H9 (cell line): Measurements from ENCODE around the gene WDR38. TPM values are rescaled to one million over a fixed set of nuclear protein-coding genes. Genes with fewer than 3 reads are reported as not detected.

Source experiments
- DNase-seq: peaks from one replicate; pipeline ENCODE4 v3.0.0-alpha.2; 2017
- H2AFZ ChIP-seq: one replicate; pipeline ENCODE4 v1.6.1; 2013; ENCODE audit warnings: mild to moderate bottlenecking, low read length, control low read depth, moderate library complexity
- H2AK5ac ChIP-seq: 2 replicates; pipeline ENCODE4 v1.6.1; 2013; ENCODE audit warnings: low read length, control low read depth, mixed read lengths; ENCODE audit not compliant: insufficient read length
- H2BK120ac ChIP-seq: one replicate; pipeline ENCODE4 v1.6.1; 2013; ENCODE audit warnings: low read depth, mild to moderate bottlenecking, low read length, control low read depth, inconsistent platforms; ENCODE audit not compliant: poor library complexity, severe bottlenecking
- H2BK12ac ChIP-seq: 2 replicates; pipeline ENCODE4 v1.6.1; 2013; ENCODE audit warnings: low read length, control low read depth, mixed read lengths, low read depth; ENCODE audit not compliant: insufficient read length
- H2BK15ac ChIP-seq: 2 replicates; pipeline ENCODE4 v1.6.1; 2013; ENCODE audit warnings: low read depth, low read length, control low read depth
- H2BK20ac ChIP-seq: one replicate; pipeline ENCODE4 v1.6.1; 2013; ENCODE audit warnings: low read depth, mild to moderate bottlenecking, low read length, control low read depth, inconsistent platforms; ENCODE audit not compliant: poor library complexity, severe bottlenecking
- H2BK5ac ChIP-seq: 2 replicates; pipeline ENCODE4 v1.6.1; 2013; ENCODE audit warnings: low read length, control low read depth, mixed read lengths; ENCODE audit not compliant: insufficient read length
- H3K14ac ChIP-seq: 2 replicates; pipeline ENCODE4 v1.6.1; 2013; ENCODE audit warnings: low read length, control low read depth; ENCODE audit not compliant: insufficient read depth
- H3K18ac ChIP-seq: 2 replicates; pipeline ENCODE4 v1.6.1; 2013; ENCODE audit warnings: low read depth, mild to moderate bottlenecking, mixed read lengths, low read length, control low read depth; ENCODE audit not compliant: insufficient read length
- H3K23ac ChIP-seq: 2 replicates; pipeline ENCODE4 v1.6.1; 2013; ENCODE audit warnings: low read length, control low read depth, mixed read lengths, low read depth; ENCODE audit not compliant: insufficient read length
- H3K23me2 ChIP-seq: 2 replicates; pipeline ENCODE4 v1.6.1; 2013; ENCODE audit warnings: low read depth, mild to moderate bottlenecking, mixed read lengths, low read length, control low read depth; ENCODE audit not compliant: insufficient read length, poor library complexity, severe bottlenecking
- H3K27ac ChIP-seq: 2 replicates; pipeline ENCODE4 v1.5.1; 2013; ENCODE audit warnings: low read length, control low read depth, mixed read lengths, low read depth; ENCODE audit not compliant: insufficient read length
- H3K27me3 ChIP-seq: 2 replicates; pipeline ENCODE4 v1.6.1; 2013; ENCODE audit warnings: low read length, control low read depth, inconsistent platforms; ENCODE audit not compliant: insufficient read depth
- H3K4ac ChIP-seq: 2 replicates; pipeline ENCODE4 v1.6.1; 2013; ENCODE audit warnings: low read depth, mild to moderate bottlenecking, control low read depth, inconsistent platforms, low read length, moderate library complexity
- H3K4me1 ChIP-seq: 2 replicates; pipeline ENCODE4 v1.6.1; 2013; ENCODE audit warnings: low read length, control low read depth, inconsistent platforms; ENCODE audit not compliant: insufficient read depth
- H3K4me2 ChIP-seq: 2 replicates; pipeline ENCODE4 v1.6.1; 2013; ENCODE audit warnings: low read length, control low read depth, mixed read lengths; ENCODE audit not compliant: insufficient read length, insufficient read depth
- H3K56ac ChIP-seq: 2 replicates; pipeline ENCODE4 v1.6.1; 2013; ENCODE audit warnings: low read depth, mild to moderate bottlenecking, mixed read lengths, low read length, control low read depth; ENCODE audit not compliant: insufficient read length
- H3K79me1 ChIP-seq: 2 replicates; pipeline ENCODE4 v1.6.1; 2013; ENCODE audit warnings: low read depth, mild to moderate bottlenecking, moderate library complexity, low read length, control low read depth, inconsistent platforms; ENCODE audit not compliant: insufficient read depth, poor library complexity, severe bottlenecking
- H3K79me2 ChIP-seq: 2 replicates; pipeline ENCODE4 v1.6.1; 2013; ENCODE audit warnings: low read length, control low read depth, inconsistent platforms; ENCODE audit not compliant: insufficient read depth
- H3K9ac ChIP-seq: 2 replicates; pipeline ENCODE4 v1.6.1; 2013; ENCODE audit warnings: low read length, control low read depth, mixed read lengths; ENCODE audit not compliant: insufficient read length; ENCODE audit errors: extremely low read depth
- H3K9me3 ChIP-seq: one replicate; pipeline ENCODE4 v1.6.1; 2013; ENCODE audit warnings: low read depth, low read length, inconsistent platforms; ENCODE audit not compliant: control insufficient read depth
- H3T11ph ChIP-seq: one replicate; pipeline ENCODE4 v1.6.1; 2013; ENCODE audit warnings: mild to moderate bottlenecking, low read length, control low read depth, inconsistent platforms
- H4K20me1 ChIP-seq: one replicate; pipeline ENCODE4 v1.6.1; 2013; ENCODE audit not compliant: control insufficient read depth, insufficient read length, insufficient read depth
- H4K5ac ChIP-seq: 2 replicates; pipeline ENCODE4 v1.6.1; 2013; ENCODE audit warnings: low read depth, mild to moderate bottlenecking, mixed read lengths, low read length, control low read depth; ENCODE audit not compliant: insufficient read length
- H4K8ac ChIP-seq: replicated peaks from 2 replicates; pipeline ENCODE4 v1.6.1; 2013; ENCODE audit warnings: low read length, control low read depth, mixed read lengths, low read depth; ENCODE audit not compliant: insufficient read length
- H4K91ac ChIP-seq: 2 replicates; pipeline ENCODE4 v1.6.1; 2013; ENCODE audit warnings: low read depth, mild to moderate bottlenecking, moderate library complexity, mixed read lengths, low read length, control low read depth; ENCODE audit not compliant: insufficient read length
- H3K27ac Mint-ChIP-seq, 3 experiments: 2 replicates in 2 of 3; 3 replicates in 1 of 3; pipeline ENCODE4 v1.8.0; 2020 to 2021; ENCODE audit warnings: mixed read lengths in 3 of 3, mild to moderate bottlenecking in 1 of 3, moderate library complexity in 1 of 3
- H3K27me3 Mint-ChIP-seq: 2 replicates; pipeline ENCODE4 v1.8.0; 2021; ENCODE audit warnings: low read depth, mild to moderate bottlenecking, moderate library complexity, mixed read lengths
- H3K36me3 Mint-ChIP-seq, 3 experiments: 2 replicates in 2 of 3; 3 replicates in 1 of 3; pipeline ENCODE4 v1.8.0; 2020 to 2021; ENCODE audit warnings: low read depth in 3 of 3, mixed read lengths in 3 of 3; ENCODE audit not compliant: insufficient read depth in 1 of 3
- H3K4me1 Mint-ChIP-seq, 2 experiments: 2 replicates each; pipeline ENCODE4 v1.8.0; 2020; ENCODE audit warnings: mixed read lengths in 2 of 2
- H3K4me3 Mint-ChIP-seq, 2 experiments: 2 replicates in 1 of 2; 3 replicates in 1 of 2; pipeline ENCODE4 v1.8.0; 2020 to 2021; ENCODE audit warnings: mild to moderate bottlenecking in 2 of 2, mixed read lengths in 2 of 2, moderate library complexity in 1 of 2
- H3K9me3 Mint-ChIP-seq, 2 experiments: 2 replicates in 1 of 2; 3 replicates in 1 of 2; pipeline ENCODE4 v1.8.0; 2020; ENCODE audit warnings: mild to moderate bottlenecking in 2 of 2, mixed read lengths in 2 of 2, moderate library complexity in 1 of 2
- CTCF ChIP-seq: fragments of 200-600 bp; sonication (generic); conservative IDR thresholded peaks from 3 replicates; pipeline ENCODE4 v1.8.0; 2021; ENCODE audit warnings: antibody characterized with exemption, mild to moderate bottlenecking
- WGBS: extraction: QIAGEN DNeasy Blood & Tissue Kit; methylation state at CpG from one replicate; pipeline ENCODE4 v1.1.7; 2013; ENCODE audit warnings: missing lambda C conversion rate, low lambda C conversion rate, mixed read lengths; ENCODE audit not compliant: insufficient read length; ENCODE audit errors: extremely low coverage; 5-methylcytosine and 5-hydroxymethylcytosine counted together
- total RNA-seq: library from RNA; stranded (reverse); gene quantifications from 2 replicates; pipeline ENCODE4 v1.2.1, GENCODE V29; 2021

The WDR38 gene
- total RNA-seq, 1 experiment from 2014 or later = not detected

GRCh38 chr9:124878518-124878917, 25.3 kb downstream of the WDR38 start:
- H3T11ph ChIP-seq = no peak overlapping the region
- no peak overlapping the region for H2AK5ac ChIP-seq
- Mint-ChIP-seq H3K27ac (peak overlapping the region in 1 of 3 experiments; percentile 60; a peak in 2 of 7 replicates), H3K4me3 (no peak overlapping the region), H3K4me1 (peaks cover 40 to 45% of the 10 kb centered on the region in 2 experiments), H3K9me3 (no peaks in the 10 kb centered on the region), H3K36me3 (peaks cover 21 to 58% (median 56%) of the 10 kb centered on the region in 3 experiments), H3K27me3 (no peaks in the 10 kb centered on the region)
- H4K91ac ChIP-seq = no peak overlapping the region
- H2AFZ ChIP-seq = no peak overlapping the region
- H3K14ac ChIP-seq = no peak overlapping the region
- H3K4me2 ChIP-seq = no peak overlapping the region
- H3K27ac ChIP-seq = peak overlapping the region; percentile 27
- no peak overlapping the region for H3K9ac ChIP-seq
- H2BK20ac ChIP-seq = no peak overlapping the region
- no peak overlapping the region for H3K4ac ChIP-seq
- no peak overlapping the region for H2BK12ac ChIP-seq
- no peak overlapping the region for H3K23ac ChIP-seq
- DNase-seq = no peak
- H3K9me3 ChIP-seq = no peaks in the 10 kb centered on the region
- no peak overlapping the region for H3K56ac ChIP-seq
- peaks cover 5% of the 10 kb centered on the region for H3K79me1 ChIP-seq
- no peaks in the 10 kb centered on the region for H3K23me2 ChIP-seq
- no peak for TF ChIP-seq CTCF
- no peak overlapping the region for H2BK5ac ChIP-seq
- no peak overlapping the region for H2BK15ac ChIP-seq
- no peak overlapping the region for H3K18ac ChIP-seq
- peaks cover 14% of the 10 kb centered on the region for H3K4me1 ChIP-seq
- H3K79me2 ChIP-seq = peaks cover 1% of the 10 kb centered on the region; the same call in 1 of the 2 replicates
- no peaks in the 10 kb centered on the region for H4K20me1 ChIP-seq
- no CpG with 5 or more reads among the region's 6 CpGs for WGBS
- no peak overlapping the region for H4K8ac ChIP-seq
- H4K5ac ChIP-seq = no peak overlapping the region
- H3K27me3 ChIP-seq = no peaks in the 10 kb centered on the region
- H2BK120ac ChIP-seq = no peak overlapping the region
